ENCODE data around the gene PPP2R2D.
"Not testable (repeated sequence)": the region's sequence is repeated elsewhere in the genome, so short reads cannot be mapped to it uniquely, and the experiment has no call there.

The PPP2R2D gene

DNA sequence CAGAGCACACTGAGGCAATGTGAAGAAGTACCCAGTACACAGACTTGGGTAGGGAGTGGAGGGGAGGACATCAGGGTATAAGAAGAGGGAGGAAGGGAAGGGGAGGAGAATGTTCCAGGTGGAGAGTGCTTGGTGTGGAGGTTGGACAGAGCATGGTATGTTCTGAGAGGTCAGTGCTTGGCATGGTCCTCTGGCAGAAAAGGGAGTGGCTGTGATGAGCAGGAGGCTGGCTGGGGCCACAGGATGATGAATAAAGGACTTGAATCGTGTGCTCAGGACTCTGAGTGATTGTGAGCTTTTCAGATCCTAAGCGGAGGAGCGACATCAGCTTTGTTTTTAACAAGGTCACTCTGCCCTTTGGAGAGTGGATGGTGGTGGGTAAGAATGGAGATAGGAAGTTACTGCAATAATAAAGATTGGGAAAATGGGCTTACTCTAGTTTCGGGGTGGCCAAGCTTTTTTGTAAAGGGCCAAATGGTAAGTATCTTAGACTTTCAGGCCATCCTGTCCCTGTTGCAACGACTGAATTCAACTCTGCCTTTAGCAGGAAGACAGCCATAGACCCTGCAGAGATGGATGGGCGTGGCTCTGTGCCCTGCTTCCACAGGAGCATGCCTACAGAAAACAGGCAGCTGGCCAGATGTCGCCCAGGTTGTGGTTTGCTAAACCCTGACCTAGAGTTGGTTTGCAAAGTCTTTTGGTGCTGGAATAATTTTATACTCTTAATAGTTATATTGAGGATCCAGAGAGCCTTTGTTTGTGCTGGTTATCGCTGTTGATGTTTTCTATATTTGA is 8.4 kb downstream of the PPP2R2D start:
- DNase-seq, result no peak

DNA sequence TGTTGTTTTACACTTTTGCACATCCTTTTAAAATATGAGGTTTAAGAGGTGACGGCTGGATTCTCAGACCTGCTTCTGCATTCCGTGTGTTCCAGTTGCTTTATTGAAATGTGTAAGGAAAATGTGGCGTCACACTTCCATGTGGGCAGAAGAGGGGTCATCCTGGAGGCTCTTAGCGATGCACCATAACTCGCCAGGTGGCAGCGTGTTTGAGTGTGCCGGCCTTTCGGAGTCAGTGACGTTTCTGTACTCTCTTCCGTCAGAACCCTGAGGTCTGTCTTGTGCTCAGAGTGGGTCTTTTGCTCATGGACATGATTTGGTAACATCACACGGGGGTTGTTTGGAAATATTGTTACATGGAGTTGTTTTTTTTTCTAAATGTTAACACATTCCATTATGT is 9.1 kb downstream of the PPP2R2D start:
- DNase-seq, result no peak

DNA sequence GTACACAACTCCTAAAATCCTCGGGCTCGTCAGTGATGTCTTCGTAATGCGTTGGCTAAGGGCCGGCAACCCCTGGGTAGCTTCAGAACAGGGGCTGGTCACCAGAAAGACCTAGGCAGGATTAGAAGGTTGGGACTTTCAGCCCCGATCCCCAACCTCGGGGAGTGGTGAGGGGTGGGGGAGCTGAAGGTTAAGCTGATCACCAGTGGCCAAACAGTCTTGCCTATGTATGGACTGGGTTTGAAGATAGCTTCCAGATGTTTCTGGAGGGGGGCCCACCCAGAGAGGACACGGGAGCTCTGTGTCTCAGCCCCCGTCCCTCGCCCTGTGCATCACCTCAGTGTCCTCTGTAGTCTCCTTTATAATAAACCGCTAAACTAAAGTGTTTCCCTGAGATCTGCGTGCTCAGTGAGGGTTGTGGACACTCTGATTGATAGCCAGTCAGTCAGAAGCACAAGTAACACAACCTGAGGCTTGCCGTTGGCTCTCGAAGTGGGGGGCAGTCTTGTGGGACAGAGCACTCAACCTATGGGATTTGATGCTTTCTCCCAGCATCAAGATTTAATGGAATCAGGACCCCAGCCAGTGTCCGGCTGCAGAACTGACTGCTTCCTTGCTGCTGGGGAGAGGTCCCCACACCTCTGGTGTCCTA is 10.0 kb downstream of the PPP2R2D start:
- no peak for DNase-seq

DNA sequence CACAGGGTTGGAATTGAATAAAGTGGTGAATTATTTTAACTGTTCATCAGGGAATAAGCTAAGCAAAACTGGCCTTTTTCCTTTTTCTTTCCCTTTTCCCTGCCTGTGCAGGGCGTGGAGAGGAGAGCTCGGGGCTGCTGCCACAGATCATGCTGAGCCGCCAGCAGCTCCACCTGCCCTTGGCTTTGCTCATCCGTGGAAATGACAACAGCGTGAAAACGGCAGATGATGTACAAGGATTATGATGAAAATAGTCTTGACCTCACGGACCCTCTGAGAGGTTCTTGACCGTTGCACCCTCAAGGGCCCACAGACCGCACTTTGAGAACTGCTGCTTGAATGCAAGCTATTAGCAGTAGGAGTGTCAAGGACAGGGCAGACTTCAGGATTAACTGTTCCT is 10.6 kb downstream of the PPP2R2D start:
- no peak for DNase-seq

DNA sequence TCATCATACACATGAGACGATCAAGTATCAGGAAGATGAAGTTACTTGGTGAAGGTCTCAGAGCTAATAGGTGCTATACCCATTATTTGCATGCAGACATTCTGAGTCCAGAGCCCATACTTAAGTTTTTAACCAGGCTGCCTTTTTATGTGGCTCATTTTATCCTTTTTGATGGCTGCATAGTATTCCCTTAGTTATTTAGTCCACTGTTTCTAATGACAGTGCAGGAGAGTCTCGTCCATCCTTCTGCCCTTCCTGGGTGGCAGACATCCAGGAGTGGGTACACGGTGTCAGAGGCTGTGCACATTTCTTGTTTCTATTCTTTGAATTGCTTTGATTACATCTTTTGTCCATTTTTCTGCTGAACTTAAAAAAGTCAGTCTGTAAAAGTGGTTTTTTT is 11.8 kb downstream of the PPP2R2D start:
- DNase-seq, result no peak

DNA sequence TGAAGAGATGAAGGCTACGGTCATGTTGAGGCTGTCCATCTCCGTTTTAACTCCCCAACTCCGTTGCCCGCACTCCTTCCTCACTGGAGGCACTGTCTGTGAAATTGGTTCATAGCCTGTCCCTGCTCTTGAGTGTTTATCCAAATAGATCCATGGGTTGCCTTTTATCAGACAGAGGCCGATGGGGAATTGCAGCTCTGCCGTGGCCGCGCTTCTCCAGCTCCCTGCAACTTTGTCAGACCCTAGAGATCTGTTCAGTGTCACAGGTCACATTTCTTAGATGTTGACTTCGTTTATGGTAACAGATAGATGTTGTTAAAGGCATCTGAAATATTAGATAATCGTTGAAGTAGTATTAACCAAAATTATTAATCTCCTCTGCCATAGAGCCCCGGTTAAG is 14.7 kb downstream of the PPP2R2D start:
- no peak for DNase-seq

DNA sequence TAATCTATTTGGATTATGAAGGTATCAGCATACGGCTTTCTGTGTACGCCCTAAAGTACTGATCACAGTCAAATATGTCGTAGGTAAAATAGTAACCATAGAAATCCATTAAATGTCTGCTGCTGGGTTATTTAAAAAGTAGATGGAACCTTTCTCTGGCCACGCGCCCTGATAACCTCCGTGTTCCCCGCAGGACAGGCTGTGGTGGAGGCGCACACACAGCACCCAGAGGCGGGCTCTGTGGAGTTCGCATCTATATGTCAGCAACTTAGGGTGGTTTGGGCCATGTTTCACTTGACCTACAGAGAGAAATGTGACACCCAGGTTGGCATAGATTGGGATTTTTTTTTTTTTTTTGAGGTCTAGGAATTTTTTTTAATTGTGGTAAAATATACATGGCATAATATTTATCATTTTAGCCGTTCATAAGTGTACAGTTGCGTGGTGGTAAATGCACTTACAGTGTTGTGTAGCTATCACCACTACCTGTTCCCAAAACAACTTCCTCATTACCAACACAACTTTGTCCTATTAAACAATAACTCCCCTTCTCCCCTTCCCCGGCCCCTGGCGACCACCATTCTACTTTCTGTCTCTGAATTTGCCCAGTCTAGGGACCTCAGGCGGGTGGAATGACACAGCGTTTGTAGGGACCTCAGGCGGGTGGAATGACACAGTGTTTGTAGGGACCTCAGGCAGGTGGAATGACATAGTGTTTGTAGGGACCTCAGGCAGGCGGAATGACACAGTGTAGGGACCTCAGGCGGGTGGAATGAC is 15.4 kb downstream of the PPP2R2D start:
- no peak for DNase-seq

DNA sequence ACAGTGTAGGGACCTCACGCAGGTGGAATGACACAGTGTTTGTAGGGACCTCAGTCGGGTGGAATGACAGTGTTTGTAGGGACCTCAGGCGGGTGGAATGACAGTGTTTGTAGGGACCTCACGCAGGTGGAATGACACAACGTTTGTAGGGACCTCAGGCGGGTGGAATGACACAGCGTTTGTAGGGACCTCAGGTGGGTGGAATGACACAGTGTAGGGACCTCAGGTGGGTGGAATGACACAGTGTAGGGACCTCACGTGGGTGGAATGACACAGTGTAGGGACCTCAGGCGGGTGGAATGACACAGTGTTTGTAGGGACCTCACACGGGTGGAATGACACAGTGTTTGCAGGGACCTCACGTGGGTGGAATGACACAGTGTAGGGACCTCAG is 16.0 kb downstream of the PPP2R2D start:
- not testable (repeated sequence) for DNase-seq

DNA sequence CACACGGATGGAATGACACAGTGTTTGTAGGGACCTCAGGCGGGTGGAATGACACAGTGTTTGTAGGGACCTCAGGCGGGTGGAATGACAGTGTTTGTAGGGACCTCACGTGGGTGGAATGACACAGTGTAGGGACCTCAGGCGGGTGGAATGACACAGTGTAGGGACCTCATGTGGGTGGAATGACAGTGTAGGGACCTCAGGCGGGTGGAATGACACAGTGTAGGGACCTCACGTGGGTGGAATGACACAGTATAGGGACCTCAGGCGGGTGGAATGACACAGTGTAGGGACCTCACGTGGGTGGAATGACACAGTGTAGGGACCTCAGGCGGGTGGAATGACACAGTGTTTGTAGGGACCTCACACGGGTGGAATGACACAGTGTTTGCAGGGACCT is 16.7 kb downstream of the PPP2R2D start:
- DNase-seq, result not testable (repeated sequence)

DNA sequence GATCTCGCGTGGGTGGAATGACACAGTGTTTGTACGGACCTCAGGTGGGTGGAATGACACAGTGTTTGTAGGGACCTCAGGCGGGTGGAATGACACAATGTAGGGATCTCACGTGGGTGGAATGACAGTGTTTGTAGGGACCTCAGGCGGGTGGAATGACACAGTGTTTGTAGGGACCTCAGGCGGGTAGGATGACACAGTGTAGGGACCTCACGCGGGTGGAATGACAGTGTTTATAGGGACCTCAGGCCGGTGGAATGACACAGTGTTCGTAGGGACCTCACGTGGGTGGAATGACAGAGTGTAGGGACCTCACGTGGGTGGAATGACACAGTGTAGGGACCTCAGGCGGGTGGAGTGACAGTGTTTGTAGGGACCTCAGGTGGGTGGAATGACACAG is 18.7 kb downstream of the PPP2R2D start:
- DNase-seq, result not testable (repeated sequence)

DNA sequence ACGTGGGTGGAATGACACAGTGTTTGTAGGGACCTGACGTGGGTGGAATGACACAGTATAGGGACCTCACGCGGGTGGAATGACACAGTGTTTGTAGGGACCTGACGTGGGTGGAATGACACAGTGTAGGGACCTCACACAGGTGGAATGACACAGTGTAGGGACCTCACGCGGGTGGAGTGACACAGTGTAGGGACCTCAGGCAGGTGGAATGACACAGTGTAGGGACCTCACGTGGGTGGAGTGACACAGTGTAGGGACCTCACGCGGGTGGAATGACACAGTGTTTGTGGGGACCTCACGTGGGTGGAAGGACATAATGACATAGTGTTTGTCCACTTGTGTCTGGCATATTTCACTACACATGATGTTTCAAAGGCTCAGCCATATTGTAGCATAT is 19.3 kb downstream of the PPP2R2D start:
- peak; percentile 20 to 34 (median 32) for DNase-seq

DNA sequence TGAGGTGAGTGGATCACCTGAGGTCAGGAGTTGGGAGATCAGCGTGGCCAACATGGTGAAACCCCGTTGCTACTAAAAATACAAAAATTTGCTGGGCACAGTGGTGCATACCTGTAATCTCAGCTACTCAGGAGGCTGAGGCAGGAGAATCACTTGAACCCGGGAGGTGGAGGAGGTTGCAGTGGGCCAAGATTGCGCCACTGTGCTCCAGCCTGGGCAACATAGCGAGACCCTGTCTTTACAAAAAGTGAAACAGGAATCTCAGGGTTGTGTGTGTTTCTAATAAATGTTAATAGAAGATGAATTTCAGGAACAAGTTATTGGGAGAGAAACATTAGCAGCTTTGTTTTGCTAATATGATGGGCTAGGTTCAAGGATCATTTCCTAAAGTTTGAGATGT is 19.9 kb downstream of the PPP2R2D start:
- DNase-seq, result no peak

DNA sequence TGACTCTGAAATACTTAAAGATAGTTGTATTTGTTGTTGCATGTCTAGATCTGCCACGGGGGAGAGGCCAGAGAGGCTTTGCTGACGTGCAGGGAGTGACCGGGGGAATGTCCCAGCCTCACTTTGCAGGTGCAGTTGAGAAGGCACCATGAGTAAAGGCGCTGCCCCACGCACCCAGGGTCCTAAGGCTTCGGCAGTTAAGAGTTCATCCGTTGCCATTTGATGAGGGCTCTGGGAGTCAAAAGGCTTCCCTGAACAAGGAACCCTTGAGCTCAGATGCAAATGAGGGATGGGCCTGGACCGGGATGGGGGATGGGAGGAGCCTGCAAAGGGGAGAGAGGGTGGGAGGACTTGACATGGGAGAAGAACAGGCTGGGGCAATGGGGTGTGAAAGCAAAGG is 20.4 kb downstream of the PPP2R2D start:
- no peak for DNase-seq

DNA sequence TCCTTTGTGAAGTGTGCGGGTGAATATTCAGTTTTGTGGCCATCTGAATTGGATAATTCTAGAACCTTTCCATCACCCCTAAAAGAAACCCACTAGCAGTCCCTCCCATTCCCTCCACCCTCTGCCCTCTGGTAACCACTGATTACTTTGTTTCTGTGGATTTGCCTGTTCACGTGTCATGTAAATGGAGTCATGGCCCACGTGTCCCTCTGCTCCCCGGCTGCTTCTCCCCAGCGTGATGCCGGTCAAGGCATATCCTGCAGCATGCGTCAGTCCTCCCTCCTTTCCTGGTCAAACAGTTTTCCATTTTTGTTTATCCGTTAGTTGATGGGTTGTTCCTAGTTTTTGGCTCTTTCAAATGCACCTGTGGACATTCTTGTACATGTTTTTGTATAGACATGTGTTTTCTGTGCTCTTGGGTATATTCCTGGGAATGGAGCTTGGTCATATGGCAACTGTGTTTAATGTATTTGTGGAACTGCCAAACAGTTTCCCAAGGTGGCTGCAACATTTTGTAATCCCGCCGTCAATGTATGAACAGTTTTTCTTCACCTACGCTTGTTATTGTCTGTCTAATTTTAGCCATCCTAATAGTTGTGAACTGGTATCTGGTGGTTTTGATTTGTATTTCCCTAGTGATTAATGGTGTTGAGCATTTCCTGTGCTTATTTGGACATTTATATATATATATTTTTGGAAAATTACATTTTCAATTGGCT is 22.4 kb downstream of the PPP2R2D start:
- DNase-seq, result no peak

DNA sequence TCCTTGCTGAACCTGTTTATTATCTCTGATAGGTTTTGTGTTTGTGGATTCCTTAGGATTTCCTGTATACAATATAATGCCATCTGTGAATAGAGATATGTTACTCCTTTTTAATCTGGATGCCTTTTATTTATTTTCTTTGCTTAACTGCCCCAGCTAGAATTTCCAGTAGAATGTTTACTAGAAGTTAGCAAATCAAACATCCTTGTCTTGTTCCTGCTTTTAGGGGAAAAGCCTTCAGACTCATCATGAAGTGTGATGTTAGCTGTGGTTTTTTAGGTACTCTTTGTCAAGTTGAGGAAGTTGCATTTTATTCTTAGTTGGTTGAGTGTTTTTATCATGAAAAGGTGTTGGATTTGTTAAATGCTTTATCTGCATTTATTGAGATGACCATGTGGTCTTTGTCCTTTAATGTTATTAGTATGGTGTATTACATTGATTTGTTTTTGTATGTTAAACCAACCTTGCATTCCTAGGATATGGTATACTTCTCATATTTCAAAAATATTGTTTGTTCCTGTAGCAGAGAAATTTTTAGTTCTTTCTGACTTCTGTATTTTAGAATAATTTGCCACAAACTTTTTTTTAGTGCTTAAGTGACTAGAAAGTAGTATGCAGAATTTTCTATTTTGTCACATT is 24.3 kb downstream of the PPP2R2D start:
- DNase-seq, result peak; percentile 61 to 81 (median 75)

DNA sequence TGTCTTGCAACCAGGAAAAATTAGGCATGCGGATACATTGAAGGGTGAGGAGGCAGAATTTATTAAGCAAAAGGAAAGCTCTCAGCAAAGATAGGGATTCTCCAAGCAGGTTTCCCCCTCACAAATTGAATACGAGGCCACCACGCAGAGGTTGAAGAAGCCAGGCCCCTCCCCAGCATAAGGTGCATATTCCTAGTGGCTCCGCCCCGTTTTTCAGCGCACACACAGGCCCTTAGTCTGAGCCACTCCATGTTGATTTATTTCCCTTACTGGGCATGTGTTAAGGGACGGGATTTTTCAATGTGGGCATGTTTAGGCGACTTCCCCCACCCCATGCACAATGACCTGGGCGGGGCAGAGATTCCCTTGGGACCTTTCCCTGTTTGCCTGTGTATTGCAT is 24.9 kb downstream of the PPP2R2D start:
- no peak for DNase-seq

DNA sequence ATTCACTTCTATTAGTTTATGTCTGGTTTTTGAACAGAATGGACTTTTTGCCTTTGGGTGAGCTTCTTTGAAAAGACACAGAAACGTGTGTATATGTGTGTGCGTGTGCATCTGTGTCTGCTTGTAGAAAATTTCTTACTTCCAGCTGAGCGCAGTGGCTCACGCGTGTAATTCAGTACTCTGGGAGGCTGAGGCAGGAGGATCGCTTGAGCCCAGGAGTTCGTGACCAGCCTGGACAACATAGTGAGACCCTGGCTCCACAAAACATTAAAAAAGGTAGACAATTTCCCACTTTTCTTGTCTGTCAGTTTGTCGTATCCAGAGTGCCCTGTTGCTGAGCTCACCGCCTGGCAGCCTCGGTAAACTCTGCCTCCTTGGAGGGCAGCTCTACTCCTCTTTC is 25.4 kb downstream of the PPP2R2D start:
- no peak for DNase-seq

DNA sequence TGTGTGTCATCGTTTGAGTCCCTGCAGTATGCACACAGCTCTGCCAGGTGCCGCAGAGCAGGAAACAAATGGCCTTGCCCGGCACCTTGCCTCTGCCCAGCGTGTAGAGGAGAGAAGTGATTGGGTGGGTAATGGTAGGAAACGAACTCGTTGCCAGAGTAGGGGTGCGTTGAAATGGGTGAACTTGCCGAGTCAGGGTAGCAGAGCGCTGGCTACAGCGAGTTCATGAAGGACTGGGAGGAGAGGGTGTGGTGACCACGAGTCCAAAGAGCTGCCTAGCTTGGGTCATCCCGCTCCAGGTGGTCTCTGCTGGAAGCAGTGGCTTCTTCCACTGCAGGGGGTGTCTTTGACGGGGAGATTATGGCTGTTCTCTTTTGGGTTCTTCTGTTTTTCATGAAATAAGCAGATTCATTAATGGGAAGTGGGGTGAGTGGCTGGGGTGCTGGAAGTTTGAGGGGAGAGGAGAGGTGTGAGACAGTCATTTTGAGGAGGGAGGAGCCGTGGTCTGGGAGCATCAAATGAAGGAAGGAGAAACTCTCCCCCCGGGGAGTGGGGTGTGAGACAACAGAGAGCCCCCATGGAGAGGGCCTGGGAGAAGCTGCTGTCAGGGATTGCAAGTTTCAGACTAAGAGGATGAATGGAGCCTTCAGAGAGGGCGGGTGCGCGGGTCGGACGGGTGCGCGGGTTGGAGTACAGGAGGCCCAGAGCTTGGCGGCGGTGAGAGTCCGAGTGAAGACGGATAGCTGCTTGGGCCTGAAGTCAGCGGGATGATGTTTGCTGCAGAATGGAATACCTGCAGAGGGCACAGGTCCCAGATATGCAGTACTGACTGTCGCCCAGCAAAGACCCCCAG is 26.2 kb downstream of the PPP2R2D start:
- DNase-seq, result no peak

DNA sequence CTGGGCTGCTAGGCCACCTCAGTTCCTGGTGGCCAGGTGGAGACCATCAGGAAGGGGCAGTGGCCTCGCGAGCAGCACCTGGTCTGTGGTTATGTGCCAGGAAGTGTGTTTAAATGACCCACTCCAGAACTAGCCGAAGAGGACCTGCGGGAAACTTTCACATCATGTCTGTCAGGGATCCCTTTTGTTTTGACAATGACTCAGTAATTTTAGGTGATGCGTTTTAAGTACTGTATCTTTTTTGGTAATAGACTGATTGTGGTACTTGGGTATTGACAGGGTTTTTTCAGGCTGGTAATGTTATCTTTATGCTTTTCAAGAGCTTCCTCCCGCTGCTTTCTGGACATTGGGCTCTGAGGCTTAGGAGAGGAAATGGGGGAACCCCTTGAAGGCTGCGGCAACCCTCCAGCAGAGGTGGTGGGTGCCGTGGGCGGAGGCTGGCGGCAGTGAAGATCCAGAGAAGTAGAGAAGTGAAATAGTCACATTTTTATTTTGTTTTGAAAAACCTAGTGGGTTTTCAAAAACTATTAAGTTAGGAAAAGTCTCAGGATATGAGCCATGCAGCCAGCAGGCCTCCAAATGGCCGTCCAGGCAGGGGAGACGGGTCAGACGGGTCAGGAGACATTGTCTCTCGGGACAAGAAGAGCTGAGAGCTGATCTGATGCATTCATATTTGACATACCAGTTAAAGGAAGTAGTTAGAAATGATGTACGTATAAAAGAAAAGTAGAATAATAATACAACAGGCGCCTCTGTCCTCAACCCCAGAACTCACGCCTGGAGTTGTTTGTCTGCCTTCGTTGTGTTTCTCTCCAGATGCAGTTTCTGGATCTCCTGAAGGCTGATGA is 27.7 kb downstream of the PPP2R2D start:
- peak; percentile 81 to 85 (median 83) for DNase-seq

DNA sequence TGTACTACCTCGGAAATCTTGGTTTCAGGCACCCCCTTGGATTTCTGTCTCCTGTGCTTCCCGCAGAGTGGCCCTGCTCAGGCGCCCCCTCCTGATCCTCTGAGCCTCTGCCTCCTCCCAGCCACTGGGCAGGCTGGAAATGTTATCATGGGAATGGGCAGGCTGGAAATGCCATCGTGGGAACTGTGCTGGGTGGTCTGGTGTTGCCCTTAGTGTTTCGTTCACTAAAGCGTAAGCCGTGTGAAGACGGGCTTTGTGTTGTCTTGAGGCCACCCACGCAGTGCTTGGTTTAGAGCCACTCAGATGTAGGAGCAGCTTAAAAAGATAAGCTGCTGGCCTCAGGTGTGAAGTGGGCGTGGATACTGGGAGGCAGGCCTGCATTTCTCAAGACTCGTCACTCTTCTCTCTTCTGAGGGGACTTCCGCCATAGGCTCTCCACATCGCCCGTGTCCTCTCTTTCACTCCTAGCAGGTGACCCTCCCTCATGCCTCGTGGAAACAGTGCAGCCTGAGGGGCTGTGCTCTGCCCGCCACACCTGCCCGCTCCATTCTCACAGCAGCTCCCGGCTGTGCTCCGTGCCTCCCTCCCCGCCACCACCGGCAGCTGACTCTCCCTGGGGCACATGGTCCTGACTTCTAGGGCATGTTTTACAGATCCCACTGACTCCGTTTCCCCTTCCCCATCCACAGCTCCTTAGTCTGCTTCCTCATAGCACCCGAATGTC is 28.5 kb downstream of the PPP2R2D start:
- no peak for DNase-seq

All from suppressor macrophage treated with lipopolysaccharide for 1 hour (primary cell).